ENCODE results near the gene IKBKG.
"Not testable (repeated sequence)": the region's sequence is repeated elsewhere in the genome, so short reads cannot be mapped to it uniquely, and the experiment has no call there.

Gene IKBKG

DNA sequence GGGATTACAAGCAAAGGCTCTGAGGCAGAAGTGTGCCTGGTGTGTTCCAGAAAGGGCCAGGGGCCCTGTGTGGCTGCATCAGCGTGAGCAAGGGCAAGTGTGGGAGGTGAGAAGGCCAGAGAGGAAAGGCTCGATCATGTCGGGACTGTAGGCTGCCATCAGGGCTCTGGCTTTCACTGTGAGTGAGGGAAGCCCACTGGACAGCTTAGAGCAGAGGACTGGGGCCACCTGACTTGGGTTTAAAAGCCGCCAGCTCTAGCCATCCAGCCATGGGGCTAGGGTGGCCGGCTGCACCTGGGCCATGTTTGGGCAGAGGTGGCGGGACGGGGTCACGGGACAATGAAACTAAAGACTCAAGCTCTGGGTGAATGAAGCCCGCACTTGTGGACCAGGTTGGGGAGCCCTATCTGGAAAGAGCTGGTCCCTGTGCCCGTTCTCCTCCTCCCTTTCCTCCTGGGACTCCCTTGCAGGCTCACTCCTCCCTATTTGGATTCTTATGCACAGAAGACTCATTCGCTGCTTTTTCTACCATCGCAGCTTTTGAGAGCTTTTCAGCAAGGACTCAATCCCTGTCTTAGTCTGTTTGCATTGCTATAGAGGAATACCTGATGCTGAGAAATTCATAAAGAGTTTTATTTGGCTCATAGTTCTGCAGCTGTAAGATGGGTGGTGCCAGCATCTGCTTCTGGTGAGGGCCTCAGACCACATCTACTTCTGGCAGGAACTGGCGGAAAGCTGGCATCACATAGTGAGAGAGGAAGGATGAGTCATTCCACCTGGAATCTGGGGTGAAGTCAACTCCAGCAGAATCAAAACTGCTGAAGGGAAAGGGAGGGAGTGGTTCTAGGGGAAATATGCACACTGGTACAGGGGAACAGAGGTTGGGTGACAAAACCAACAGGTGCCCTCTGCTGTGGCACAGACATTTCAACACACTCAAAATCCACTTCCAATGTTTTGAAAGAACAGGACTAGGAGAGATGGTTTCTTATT, 56.3 kb downstream of the IKBKG start:
- TF ChIP-seq, protein P1, sequence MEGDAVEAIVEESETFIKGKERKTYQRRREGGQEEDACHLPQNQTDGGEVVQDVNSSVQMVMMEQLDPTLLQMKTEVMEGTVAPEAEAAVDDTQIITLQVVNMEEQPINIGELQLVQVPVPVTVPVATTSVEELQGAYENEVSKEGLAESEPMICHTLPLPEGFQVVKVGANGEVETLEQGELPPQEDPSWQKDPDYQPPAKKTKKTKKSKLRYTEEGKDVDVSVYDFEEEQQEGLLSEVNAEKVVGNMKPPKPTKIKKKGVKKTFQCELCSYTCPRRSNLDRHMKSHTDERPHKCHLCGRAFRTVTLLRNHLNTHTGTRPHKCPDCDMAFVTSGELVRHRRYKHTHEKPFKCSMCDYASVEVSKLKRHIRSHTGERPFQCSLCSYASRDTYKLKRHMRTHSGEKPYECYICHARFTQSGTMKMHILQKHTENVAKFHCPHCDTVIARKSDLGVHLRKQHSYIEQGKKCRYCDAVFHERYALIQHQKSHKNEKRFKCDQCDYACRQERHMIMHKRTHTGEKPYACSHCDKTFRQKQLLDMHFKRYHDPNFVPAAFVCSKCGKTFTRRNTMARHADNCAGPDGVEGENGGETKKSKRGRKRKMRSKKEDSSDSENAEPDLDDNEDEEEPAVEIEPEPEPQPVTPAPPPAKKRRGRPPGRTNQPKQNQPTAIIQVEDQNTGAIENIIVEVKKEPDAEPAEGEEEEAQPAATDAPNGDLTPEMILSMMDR (IDR thresholded peaks at IDR 0.05; ENCODE audit: poor library complexity, severe bottlenecking), result no peak
- ATAC-seq (ENCODE audit: low read depth) (peak; percentile 82), DNase-seq (ENCODE audit: low spot score) (peak; percentile 77)
- H3K4me1 ChIP-seq (ENCODE audit: insufficient read depth, poor library complexity, severe bottlenecking), result peaks cover 33% of the 10 kb centered on the region
- no peaks in the 10 kb centered on the region for H3K36me3 ChIP-seq (ENCODE audit: low read depth)
- H3K27ac ChIP-seq (ENCODE audit: poor library complexity, severe bottlenecking), result peak overlapping the region; percentile 89
- no peaks in the 10 kb centered on the region for H3K27me3 ChIP-seq (ENCODE audit: insufficient read depth, poor library complexity, severe bottlenecking)
- no peak overlapping the region for H3K4me3 ChIP-seq (ENCODE audit: severe bottlenecking)
- no peaks in the 10 kb centered on the region for H3K9me3 ChIP-seq (ENCODE audit: severe bottlenecking)

DNA sequence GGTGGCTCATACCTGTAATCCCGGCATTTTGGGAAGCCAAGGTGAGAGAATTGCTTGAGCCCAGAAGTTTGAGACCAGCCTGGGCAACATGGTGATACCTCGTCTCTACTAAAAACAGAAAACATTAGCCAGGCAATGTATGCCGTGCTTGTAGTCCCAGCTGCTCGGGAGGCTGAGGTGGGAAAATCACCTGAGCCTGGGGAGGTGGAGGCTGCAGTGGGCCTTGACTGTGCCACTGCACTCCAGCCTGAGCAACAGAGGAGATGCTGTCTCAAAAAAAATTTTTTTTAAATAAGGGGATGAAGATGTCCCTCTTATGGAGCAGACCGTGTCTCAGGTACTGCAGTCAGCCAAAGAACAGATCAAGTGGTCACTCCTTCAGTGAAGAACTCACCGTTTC, 58.1 kb downstream of the IKBKG start:
- Histone ChIP-seq H3K27me3 (ENCODE audit: insufficient read depth, poor library complexity, severe bottlenecking) (no peaks in the 10 kb centered on the region), H3K4me1 (ENCODE audit: insufficient read depth, poor library complexity, severe bottlenecking) (peaks cover 26% of the 10 kb centered on the region), H3K9me3 (ENCODE audit: severe bottlenecking) (no peaks in the 10 kb centered on the region), H3K4me3 (ENCODE audit: severe bottlenecking) (no peak overlapping the region), H3K36me3 (ENCODE audit: low read depth) (no peaks in the 10 kb centered on the region), H3K27ac (ENCODE audit: poor library complexity, severe bottlenecking) (no peak overlapping the region)
- DNase-seq (ENCODE audit: low spot score) (no peak), ATAC-seq (ENCODE audit: low read depth) (no peak)
- TF ChIP-seq, protein P1 (IDR thresholded peaks at IDR 0.05; ENCODE audit: poor library complexity, severe bottlenecking), result no peak

DNA sequence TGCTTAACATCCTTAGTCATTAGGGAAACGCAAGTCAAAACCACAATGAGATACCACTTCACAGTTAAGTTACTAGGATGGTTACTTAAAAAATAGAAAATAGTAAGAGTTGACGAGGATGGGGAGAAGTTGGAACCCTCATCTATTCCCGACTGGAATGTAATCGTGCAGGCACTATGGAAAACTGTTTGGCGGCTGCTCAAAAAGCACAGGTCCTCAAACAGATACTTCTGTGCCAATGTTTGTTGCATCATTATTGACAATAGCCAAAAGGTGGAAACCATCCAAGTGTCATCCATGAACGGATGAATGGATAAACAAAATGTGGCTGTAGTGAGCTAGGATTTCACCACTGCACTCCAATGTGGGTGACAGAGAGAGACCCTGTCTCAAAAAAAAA, 60.0 kb downstream of the IKBKG start:
- DNase-seq (ENCODE audit: low spot score) (no peak), ATAC-seq (ENCODE audit: low read depth) (no peak)
- peaks cover 14% of the 10 kb centered on the region for H3K4me1 ChIP-seq (ENCODE audit: insufficient read depth, poor library complexity, severe bottlenecking)
- H3K27me3 ChIP-seq (ENCODE audit: insufficient read depth, poor library complexity, severe bottlenecking), result no peaks in the 10 kb centered on the region
- H3K4me3 ChIP-seq (ENCODE audit: severe bottlenecking), result no peak overlapping the region
- no peaks in the 10 kb centered on the region for H3K36me3 ChIP-seq (ENCODE audit: low read depth)
- H3K9me3 ChIP-seq (ENCODE audit: severe bottlenecking), result no peaks in the 10 kb centered on the region
- TF ChIP-seq, protein P1 (IDR thresholded peaks at IDR 0.05; ENCODE audit: poor library complexity, severe bottlenecking), result no peak
- H3K27ac ChIP-seq (ENCODE audit: poor library complexity, severe bottlenecking), result no peak overlapping the region

DNA sequence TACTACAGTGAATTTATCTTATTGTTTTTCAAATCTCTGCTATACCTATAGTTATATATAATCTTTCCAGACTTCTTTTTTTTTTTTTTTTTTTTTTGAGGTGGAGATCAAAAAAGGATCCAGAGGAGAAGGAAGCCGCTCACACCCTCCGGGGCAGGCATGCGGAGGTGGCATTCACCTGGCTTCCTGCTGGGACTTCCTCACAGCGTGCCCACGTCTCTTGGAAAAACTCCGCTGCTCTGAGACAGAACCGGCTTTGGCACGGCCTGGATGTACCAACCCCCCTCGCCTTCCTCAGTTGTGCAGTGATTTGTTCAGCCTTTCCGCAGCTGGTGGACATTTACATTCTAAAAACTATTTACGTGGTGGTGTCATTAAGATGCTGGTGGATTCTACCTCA, 60.6 kb downstream of the IKBKG start:
- H3K27ac ChIP-seq (ENCODE audit: poor library complexity, severe bottlenecking); ATAC-seq (ENCODE audit: low read depth); DNase-seq (ENCODE audit: low spot score); H3K36me3 ChIP-seq (ENCODE audit: low read depth); H3K27me3 ChIP-seq (ENCODE audit: insufficient read depth, poor library complexity, severe bottlenecking); H3K4me3 ChIP-seq (ENCODE audit: severe bottlenecking); H3K9me3 ChIP-seq (ENCODE audit: severe bottlenecking): not testable (repeated sequence)
- H3K4me1 ChIP-seq (ENCODE audit: insufficient read depth, poor library complexity, severe bottlenecking), result peaks cover 14% of the 10 kb centered on the region

DNA sequence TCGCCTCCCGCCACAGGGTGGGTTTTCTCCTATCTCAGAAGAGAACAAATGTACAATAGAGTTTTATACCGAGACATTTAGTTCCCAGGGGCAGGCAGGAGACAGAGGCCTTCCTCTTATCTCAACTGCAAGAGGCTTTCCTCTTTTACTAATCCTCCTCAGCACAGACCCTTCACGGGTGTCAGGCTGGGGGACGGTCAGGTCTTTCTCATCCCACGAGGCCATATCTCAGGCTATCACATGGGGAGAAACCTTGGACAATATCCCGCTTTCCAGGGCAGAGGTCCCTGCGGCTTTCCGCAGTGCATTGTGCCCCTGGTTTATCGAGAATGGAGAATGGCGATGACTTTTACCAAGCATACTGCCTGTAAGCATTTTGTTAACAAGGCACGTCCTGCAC, 61.4 kb downstream of the IKBKG start:
- not testable (repeated sequence) for H3K4me3 ChIP-seq (ENCODE audit: severe bottlenecking); H3K4me1 ChIP-seq (ENCODE audit: insufficient read depth, poor library complexity, severe bottlenecking); H3K27ac ChIP-seq (ENCODE audit: poor library complexity, severe bottlenecking); DNase-seq (ENCODE audit: low spot score); H3K9me3 ChIP-seq (ENCODE audit: severe bottlenecking); ATAC-seq (ENCODE audit: low read depth); H3K27me3 ChIP-seq (ENCODE audit: insufficient read depth, poor library complexity, severe bottlenecking); H3K36me3 ChIP-seq (ENCODE audit: low read depth)

DNA sequence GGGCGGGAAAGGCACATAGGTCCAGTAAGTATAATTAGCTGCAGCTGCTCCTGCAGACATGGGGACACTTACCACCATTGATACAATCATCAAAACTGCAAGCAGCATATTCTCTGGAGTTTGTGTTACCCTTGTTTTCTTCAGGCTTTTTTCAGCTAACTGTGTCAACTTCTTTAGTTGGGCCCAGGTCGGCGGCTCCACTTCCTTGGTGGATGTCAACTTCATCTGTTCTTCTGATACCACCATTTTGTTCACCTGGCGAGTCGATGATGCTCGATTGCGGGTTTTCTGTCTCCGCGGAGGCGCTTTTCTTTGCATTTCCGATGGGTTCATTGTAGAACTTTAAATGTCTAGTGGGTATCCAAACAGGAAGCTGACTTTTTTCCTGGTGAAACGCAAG, 63.7 kb downstream of the IKBKG start:
- DNase-seq (ENCODE audit: low spot score); H3K4me3 ChIP-seq (ENCODE audit: severe bottlenecking); ATAC-seq (ENCODE audit: low read depth); H3K4me1 ChIP-seq (ENCODE audit: insufficient read depth, poor library complexity, severe bottlenecking); H3K36me3 ChIP-seq (ENCODE audit: low read depth); H3K27me3 ChIP-seq (ENCODE audit: insufficient read depth, poor library complexity, severe bottlenecking); H3K9me3 ChIP-seq (ENCODE audit: severe bottlenecking); H3K27ac ChIP-seq (ENCODE audit: poor library complexity, severe bottlenecking): not testable (repeated sequence)

DNA sequence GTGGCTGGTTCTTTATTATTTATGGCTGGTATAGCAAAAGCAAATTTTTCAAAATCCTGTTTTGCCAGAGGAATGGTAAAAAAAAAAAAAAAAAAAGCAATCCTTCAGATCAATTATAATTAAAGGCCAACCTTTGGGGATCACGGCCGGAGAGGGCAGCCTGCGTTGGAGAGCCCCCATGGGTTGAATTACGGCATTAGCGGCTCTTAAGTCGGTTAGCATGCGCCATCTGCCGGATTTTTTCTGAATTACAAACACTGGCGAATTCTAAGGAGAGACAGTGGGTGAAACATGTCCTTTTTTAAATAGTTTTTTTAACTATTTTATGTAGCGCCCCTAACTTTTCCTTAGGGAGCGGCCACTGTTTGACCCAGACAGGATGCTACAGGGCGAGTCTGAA, 66.2 kb downstream of the IKBKG start:
- H3K4me1 ChIP-seq (ENCODE audit: insufficient read depth, poor library complexity, severe bottlenecking); H3K36me3 ChIP-seq (ENCODE audit: low read depth); DNase-seq (ENCODE audit: low spot score); H3K27me3 ChIP-seq (ENCODE audit: insufficient read depth, poor library complexity, severe bottlenecking); ATAC-seq (ENCODE audit: low read depth); H3K27ac ChIP-seq (ENCODE audit: poor library complexity, severe bottlenecking); H3K4me3 ChIP-seq (ENCODE audit: severe bottlenecking); H3K9me3 ChIP-seq (ENCODE audit: severe bottlenecking): not testable (repeated sequence)
